ENCODE measurements around the gene CFAP74. TPM values are rescaled to one million over a fixed set of nuclear protein-coding genes. Genes with fewer than 3 reads are reported as not detected.

Gene CFAP74
- total and polyA plus RNA-seq, 2 of the 13 experiments (the other 11 are each of a cell fraction or from before 2014, with no cell fraction given): 0.27 to 0.62 TPM

DNA sequence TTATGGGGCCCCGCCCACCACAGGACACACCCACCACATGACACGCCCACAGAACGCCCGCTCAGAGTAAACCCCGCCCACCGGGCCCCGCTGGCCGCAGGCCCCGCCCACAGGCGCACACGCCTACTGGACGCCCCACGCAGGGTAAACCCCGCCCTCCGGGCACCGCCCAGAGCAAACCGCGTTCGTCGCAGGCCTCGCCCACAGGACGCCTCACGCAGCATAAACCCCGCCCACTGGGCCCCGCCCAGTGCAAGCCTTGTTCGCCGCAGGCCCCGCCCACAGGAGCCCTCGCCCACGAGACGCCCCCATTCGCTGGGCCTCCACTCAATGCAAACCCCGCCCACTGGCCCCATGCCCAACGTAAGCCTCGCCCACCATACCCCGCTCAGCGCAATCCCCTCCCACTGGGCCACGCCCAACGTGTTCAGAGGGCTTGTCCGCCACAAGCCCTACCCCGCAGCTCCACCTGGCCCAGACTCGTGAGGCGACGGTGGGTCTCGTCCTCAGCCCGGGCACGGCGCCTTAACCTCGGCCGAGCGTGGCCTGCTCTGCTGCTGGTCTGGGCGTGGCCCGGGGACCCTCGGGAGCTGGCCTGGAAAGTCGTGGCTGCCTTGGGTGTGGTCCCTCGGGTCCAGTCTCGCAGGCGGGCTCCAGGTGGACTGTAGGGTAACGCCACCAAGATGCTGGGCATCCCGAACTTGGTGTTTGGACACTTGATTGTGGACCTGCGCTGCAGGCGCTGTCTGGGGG is 84.1 kb downstream of the CFAP74 start (continued):
- TF ChIP-seq, protein P1, sequence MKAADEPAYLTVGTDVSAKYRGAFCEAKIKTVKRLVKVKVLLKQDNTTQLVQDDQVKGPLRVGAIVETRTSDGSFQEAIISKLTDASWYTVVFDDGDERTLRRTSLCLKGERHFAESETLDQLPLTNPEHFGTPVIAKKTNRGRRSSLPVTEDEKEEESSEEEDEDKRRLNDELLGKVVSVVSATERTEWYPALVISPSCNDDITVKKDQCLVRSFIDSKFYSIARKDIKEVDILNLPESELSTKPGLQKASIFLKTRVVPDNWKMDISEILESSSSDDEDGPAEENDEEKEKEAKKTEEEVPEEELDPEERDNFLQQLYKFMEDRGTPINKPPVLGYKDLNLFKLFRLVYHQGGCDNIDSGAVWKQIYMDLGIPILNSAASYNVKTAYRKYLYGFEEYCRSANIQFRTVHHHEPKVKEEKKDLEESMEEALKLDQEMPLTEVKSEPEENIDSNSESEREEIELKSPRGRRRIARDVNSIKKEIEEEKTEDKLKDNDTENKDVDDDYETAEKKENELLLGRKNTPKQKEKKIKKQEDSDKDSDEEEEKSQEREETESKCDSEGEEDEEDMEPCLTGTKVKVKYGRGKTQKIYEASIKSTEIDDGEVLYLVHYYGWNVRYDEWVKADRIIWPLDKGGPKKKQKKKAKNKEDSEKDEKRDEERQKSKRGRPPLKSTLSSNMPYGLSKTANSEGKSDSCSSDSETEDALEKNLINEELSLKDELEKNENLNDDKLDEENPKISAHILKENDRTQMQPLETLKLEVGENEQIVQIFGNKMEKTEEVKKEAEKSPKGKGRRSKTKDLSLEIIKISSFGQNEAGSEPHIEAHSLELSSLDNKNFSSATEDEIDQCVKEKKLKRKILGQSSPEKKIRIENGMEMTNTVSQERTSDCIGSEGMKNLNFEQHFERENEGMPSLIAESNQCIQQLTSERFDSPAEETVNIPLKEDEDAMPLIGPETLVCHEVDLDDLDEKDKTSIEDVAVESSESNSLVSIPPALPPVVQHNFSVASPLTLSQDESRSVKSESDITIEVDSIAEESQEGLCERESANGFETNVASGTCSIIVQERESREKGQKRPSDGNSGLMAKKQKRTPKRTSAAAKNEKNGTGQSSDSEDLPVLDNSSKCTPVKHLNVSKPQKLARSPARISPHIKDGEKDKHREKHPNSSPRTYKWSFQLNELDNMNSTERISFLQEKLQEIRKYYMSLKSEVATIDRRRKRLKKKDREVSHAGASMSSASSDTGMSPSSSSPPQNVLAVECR (CRISPR knock-in tag; IDR thresholded peaks at IDR 0.05; ENCODE audit: borderline replicate concordance): peak; percentile 52; the same call in 1 of the 2 replicates
- TF ChIP-seq ZNF17 (CRISPR knock-in tag; IDR thresholded peaks at IDR 0.05): no peak
- TF ChIP-seq SP5 (CRISPR knock-in tag; IDR thresholded peaks at IDR 0.05; ENCODE audit: borderline replicate concordance, low read depth): peak; percentile 84
- TF ChIP-seq HOXA5 (CRISPR knock-in tag; IDR thresholded peaks at IDR 0.05): peak; percentile 22; the same call in 1 of the 2 replicates
- no peak for TF ChIP-seq SIX1 (CRISPR knock-in tag; IDR thresholded peaks at IDR 0.05; ENCODE audit: borderline replicate concordance)
- TF ChIP-seq TBL1XR1 (IDR thresholded peaks at IDR 0.05; ENCODE audit: borderline replicate concordance, low read length, partially characterized antibody): no peak
- no peak for TF ChIP-seq PLRG1 (conservative IDR thresholded peaks at IDR 0.05)
- peak; percentile 74 for TF ChIP-seq SALL1 (CRISPR knock-in tag; IDR thresholded peaks at IDR 0.05)
- TF ChIP-seq TAF1 (CRISPR knock-in tag; IDR thresholded peaks at IDR 0.05): peak; percentile 73
- TF ChIP-seq REL (CRISPR knock-in tag; conservative IDR thresholded peaks at IDR 0.05): no peak
- no peak; the same call in 1 of the 2 replicates for TF ChIP-seq ATF7-NPFF (CRISPR knock-in tag; IDR thresholded peaks at IDR 0.05; ENCODE audit: low read depth)
- TF ChIP-seq KLF13 (CRISPR knock-in tag; IDR thresholded peaks at IDR 0.05): 0 out of 2 replicates have a peak, but pooled peaks have one; percentile 58
- TF ChIP-seq YEATS4 (CRISPR knock-in tag; IDR thresholded peaks at IDR 0.05; ENCODE audit: borderline replicate concordance): peak; percentile 60; the same call in 1 of the 2 replicates
- TF ChIP-seq ZNF598 (CRISPR knock-in tag; IDR thresholded peaks at IDR 0.05; ENCODE audit: borderline replicate concordance): 0 out of 2 replicates have a peak, but pooled peaks have one; percentile 43
- peak; percentile 30; the same call in 1 of the 2 replicates for TF ChIP-seq FOXA3 (CRISPR knock-in tag; IDR thresholded peaks at IDR 0.05)
- TF ChIP-seq, protein P2, sequence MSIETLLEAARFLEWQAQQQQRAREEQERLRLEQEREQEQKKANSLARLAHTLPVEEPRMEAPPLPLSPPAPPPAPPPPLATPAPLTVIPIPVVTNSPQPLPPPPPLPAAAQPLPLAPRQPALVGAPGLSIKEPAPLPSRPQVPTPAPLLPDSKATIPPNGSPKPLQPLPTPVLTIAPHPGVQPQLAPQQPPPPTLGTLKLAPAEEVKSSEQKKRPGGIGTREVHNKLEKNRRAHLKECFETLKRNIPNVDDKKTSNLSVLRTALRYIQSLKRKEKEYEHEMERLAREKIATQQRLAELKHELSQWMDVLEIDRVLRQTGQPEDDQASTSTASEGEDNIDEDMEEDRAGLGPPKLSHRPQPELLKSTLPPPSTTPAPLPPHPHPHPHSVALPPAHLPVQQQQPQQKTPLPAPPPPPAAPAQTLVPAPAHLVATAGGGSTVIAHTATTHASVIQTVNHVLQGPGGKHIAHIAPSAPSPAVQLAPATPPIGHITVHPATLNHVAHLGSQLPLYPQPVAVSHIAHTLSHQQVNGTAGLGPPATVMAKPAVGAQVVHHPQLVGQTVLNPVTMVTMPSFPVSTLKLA (IDR thresholded peaks at IDR 0.05): peak; percentile 62
- TF ChIP-seq ZNF44 (CRISPR knock-in tag; IDR thresholded peaks at IDR 0.05): no peak; the same call in 1 of the 2 replicates
- TF ChIP-seq, protein P3, sequence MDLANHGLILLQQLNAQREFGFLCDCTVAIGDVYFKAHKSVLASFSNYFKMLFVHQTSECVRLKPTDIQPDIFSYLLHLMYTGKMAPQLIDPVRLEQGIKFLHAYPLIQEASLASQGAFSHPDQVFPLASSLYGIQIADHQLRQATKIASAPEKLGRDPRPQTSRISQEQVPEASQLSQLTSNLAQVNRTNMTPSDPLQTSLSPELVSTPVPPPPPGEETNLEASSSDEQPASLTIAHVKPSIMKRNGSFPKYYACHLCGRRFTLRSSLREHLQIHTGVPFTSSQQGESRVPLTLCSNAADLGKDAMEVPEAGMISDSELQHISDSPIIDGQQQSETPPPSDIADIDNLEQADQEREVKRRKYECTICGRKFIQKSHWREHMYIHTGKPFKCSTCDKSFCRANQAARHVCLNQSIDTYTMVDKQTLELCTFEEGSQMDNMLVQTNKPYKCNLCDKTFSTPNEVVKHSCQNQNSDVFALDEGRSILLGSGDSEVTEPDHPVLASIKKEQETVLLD (CRISPR knock-in tag; IDR thresholded peaks at IDR 0.05; ENCODE audit: low read depth): peak; percentile 25; the same call in 1 of the 2 replicates
- TF ChIP-seq, protein P4, sequence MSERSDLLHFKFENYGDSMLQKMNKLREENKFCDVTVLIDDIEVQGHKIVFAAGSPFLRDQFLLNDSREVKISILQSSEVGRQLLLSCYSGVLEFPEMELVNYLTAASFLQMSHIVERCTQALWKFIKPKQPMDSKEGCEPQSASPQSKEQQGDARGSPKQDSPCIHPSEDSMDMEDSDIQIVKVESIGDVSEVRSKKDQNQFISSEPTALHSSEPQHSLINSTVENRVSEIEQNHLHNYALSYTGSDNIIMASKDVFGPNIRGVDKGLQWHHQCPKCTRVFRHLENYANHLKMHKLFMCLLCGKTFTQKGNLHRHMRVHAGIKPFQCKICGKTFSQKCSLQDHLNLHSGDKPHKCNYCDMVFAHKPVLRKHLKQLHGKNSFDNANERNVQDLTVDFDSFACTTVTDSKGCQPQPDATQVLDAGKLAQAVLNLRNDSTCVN (CRISPR knock-in tag; IDR thresholded peaks at IDR 0.05; ENCODE audit: borderline replicate concordance): 0 out of 2 replicates have a peak, but pooled peaks have one; percentile 40
- TF ChIP-seq, protein P5, sequence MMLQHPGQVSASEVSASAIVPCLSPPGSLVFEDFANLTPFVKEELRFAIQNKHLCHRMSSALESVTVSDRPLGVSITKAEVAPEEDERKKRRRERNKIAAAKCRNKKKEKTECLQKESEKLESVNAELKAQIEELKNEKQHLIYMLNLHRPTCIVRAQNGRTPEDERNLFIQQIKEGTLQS (CRISPR knock-in tag; IDR thresholded peaks at IDR 0.05): 0 out of 2 replicates have a peak, but pooled peaks have one; percentile 21
- TF ChIP-seq ELF1 (CRISPR knock-in tag; IDR thresholded peaks at IDR 0.05): peak; percentile 48

Measured in HepG2 (cell line).